Activated effector memory CD4-positive, alpha-beta T cell treated with Interleukin-2 at 50 U/mL for 16 hours (primary cell): ENCODE results near the gene RHOBTB1.
"Not testable (repeated sequence)": the region's sequence is repeated elsewhere in the genome, so short reads cannot be mapped to it uniquely, and the experiment has no call there.

Experiments used
- DNase-seq: peaks from one replicate; pipeline ENCODE4 v3.0.0-alpha.2; 2020

RHOBTB1 gene, protein sequence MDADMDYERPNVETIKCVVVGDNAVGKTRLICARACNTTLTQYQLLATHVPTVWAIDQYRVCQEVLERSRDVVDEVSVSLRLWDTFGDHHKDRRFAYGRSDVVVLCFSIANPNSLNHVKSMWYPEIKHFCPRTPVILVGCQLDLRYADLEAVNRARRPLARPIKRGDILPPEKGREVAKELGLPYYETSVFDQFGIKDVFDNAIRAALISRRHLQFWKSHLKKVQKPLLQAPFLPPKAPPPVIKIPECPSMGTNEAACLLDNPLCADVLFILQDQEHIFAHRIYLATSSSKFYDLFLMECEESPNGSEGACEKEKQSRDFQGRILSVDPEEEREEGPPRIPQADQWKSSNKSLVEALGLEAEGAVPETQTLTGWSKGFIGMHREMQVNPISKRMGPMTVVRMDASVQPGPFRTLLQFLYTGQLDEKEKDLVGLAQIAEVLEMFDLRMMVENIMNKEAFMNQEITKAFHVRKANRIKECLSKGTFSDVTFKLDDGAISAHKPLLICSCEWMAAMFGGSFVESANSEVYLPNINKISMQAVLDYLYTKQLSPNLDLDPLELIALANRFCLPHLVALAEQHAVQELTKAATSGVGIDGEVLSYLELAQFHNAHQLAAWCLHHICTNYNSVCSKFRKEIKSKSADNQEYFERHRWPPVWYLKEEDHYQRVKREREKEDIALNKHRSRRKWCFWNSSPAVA

DNA sequence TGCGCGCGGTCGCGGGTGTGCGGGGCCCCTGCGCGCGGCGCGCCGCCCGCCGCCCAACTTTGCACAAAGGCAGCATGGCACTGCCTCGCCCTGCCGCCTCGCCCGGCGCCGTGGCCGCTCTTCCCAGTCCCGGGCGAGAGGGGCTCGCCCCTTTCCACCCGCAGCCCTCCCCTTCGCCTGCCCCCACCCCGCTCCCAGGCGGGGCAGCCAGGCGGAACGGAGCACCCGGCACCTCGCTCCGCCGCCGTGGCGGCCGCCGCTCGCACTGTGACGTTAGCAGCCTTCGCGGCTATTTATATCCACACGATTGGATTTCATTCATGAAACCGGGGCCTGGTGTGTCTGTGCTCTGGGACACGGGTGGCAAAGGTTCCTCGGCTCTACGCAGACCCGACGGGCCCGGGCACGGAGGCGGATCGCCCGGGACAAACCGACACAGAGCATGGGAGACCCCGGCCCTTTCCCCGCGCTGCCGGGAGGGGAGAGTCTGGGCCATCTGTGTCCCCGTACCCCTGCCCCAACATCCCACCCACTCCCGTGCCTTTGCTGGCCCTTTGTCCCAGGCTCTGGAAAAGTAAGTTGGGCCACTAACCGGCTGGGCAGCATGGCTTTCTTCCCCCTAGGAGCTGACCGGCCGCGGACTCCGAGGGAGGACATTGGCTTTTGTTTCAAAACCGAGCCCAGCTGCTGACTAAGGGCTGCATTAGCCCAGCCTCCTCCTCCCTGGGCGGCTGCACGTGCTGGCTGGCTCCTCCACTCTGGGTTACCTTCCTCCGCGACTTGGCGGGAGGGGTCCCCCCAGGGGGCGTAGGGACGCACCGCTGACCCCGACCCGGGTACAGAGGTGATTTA lies at the start of gene RHOBTB1:
Gene RHOBTB1 (minus strand): TSS at position 128 of the 852 bp plus-strand sequence. CDS start 32,643 bp downstream, outside the sequence.
- DNase-seq, result no peak

- no peak for DNase-seq
Measured at GRCh38 chr10:60992636-60993035, 48.7 kb upstream of the RHOBTB1 start.

DNA sequence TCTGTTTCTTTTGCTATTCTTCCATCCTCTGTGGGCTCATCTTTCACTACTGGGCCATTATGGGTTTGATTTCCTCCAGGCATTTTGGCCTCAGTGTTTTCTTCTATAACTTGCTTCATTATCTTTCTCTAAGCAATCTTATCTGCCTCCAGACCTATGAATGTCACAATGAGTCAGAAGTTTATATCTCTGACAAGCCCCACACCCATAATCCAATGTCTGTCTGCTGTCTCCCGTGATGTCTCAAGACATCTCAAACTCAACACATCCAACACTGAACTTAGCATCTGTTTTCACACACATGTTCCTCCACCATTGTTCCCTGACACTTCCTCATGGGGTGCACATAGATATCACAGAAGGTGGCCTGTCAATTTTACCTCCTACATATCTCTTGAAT lies 46.7 kb upstream of the RHOBTB1 start:
- no peak for DNase-seq

DNA sequence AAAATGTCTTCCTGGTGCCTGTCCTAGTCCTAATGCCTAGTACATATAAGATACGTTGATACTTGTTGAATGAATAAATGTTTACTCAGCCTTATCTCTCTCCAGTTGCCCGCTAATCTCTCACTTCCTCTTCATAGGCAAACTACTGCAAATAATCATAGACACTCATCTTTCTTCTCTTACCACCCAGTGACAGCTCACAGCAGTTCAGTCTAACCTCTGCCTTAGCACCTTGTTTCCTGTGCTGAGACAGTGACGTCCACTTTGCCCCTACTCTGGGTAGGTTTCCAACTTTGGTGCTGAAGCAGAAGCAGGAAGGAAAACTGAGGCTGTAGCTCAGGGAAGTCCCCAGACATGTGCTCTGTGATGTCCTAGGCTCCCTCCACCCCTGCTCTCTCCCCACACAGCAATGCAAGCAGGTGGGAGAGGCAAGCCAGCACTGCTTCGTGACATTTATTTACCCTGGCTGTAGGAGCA lies 45.5 kb upstream of the RHOBTB1 start:
- no peak for DNase-seq

GRCh38 chr10:60986791-60987190 lies 42.8 kb upstream of the RHOBTB1 start:
- no peak for DNase-seq

- no peak for DNase-seq
Measured at GRCh38 chr10:60985951-60986350, 42.0 kb upstream of the RHOBTB1 start.

DNA sequence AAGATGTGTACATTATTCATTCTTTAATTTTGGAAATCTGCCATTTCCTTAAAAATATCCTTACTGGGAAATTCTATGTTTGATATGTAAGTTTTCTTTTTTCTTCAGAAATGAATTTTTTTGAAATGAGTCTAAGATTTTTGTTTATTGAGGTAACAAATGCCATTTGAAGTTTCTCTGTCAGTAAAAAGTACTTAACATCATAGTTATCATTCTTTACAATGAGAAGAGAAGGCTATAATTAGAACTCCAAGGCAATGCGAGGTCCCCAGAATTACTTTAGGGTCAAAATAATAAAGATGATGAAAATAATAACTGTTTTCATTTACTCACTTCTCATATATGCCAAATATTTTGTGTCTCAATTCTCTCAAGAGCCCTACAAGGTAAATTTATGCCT lies 37.0 kb upstream of the RHOBTB1 start:
- DNase-seq, result no peak

DNA sequence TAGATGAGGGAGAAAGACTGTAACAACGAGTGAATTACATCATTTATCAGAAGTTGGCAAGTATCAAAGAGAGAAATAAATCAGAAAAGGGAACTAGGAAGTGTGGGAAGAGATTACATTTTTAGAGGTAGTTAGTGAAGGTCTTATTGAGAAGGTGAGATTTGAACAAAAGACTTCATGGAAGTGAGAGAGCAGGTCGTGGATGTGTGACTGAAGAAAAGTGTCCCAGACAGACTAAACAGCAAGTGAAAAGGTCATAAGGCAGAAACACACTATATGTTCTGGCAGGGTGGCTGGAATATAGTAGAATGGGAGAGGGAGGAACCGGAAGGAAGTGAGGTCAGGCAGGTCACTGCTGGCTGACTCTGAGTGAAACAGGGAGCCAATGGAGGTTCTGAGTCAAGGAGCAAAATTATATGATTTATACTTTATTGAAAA lies 35.7 kb upstream of the RHOBTB1 start:
- no peak for DNase-seq

DNA sequence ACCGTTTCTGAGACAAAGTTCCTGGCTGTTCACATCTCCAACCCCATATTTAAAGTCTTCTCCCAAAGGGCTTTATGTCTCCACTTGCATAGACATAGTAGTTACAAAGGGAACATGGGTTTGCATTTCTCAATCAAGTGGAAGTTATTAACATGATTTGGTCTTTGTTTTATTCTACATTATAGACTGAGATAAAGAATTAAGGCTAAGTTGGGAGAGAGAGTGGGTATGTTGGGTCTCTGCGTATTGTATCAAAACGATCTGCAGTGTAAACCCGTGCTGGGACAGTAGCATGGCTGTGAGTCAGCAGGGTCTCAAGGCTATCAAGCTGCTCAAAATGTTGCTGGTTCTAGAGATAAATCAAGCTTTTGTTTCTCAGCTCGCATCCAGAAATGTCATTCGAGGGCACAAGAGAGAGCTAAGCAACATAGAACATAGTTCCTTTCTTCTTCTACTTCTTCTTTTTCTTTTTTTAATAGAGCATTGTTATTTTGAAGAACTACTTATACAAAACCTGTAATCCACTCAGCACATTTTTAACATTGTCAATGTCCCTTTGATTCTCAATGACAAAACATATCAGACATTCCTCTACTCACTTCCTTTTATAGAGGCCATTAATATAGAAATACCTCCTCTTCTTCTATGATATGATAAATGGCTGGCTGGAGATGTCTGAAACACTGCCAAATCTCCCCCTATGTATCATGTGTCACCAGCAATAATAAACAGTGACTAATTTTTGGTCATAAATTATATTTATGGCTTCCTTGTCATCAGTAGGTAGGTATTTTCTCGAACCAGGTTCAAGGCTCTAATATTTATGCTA lies 34.5 kb upstream of the RHOBTB1 start:
- DNase-seq, result no peak

GRCh38 chr10:60977161-60978122 lies 33.5 kb upstream of the RHOBTB1 start:
- no peak for DNase-seq

- no peak for DNase-seq
Measured at GRCh38 chr10:60976687-60977086, 32.7 kb upstream of the RHOBTB1 start.

GRCh38 chr10:60975716-60976115 lies 31.7 kb upstream of the RHOBTB1 start:
- DNase-seq, result no peak

DNA sequence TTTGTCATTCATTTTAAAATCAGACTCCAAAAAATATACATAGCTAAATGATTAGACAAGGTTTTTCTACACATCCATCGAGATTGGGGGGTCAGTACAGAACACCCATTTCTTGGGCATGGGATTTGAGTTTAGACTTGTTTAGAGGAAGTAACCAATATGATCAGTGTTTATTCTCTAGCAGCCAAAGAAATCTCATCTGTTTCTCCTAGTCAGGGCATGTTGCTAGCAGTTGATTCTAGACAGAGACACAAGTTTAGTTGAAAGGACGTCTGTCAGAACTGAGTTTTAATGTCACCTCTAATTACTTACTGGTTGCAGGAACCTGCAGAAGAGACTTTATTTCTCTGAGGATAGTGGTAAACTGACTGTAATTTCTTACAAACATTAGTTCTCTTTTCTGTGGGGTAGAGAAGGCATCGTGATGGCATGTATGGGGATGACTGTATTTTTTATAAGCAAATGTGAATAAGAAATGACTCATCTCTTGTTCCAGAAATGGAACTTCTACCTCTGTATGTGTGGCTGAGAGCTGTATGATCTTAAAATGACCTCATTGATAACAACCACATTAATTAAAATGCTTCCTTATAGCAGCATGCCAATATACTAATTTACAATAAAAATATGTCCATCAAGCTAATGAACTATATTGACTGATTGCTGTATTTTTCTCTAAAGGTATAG lies 30.6 kb upstream of the RHOBTB1 start:
- DNase-seq, result no peak

DNA sequence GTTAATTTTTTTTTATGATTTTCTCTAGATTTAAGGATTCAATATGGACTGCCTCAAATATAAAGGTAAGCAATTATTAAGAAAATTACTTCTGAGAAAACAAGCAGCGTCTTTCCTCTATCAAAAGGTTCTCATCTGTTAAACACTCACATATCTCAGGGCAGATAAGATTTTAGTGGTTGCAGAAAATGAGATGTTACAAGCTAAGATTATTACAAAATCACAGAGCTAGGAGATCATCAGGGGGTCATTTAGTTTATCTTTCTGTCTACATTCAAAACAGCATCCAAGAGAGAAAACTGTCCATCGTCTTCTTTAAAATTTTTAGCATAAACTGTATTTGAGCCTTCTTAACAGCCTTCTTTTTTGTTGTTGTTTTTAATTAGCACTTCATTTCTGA lies 29.1 kb upstream of the RHOBTB1 start:
- DNase-seq, result no peak

DNA sequence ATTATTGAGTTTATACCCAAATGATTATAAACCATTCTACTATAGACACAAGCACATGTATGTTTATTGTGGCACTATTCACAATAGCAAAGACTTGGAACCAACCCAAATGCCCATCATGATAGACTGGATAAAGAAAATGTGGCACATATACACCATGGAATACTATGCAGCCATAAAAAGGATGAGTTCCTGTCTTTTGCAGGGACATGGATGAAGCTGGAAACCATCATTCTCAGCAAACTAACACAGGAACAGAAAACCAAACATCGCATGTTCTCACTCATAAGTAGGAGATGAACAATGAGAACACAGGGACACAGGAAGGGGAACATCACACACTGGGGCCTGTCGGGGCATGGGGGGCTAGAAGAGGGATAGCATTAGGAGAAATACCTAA lies 28.2 kb upstream of the RHOBTB1 start:
- DNase-seq, result not testable (repeated sequence)

DNA sequence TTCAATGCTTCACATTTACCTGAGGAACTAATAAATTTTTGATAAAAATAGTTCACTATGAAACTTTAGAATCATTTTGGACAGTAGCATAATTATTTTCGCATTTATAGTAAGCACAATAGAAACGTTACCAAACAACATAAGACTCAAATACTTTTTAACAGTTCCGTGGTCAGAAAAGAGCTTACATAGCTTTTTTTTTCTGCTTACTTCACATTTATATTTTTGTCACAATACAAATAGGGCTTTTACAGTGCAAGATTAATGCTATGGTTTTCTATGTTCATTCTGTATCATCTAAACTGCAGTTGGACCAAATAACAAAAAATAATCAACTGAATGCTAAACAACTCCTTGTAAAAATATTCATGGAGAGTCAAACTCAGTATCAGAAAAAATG lies 26.5 kb upstream of the RHOBTB1 start:
- DNase-seq, result no peak

DNA sequence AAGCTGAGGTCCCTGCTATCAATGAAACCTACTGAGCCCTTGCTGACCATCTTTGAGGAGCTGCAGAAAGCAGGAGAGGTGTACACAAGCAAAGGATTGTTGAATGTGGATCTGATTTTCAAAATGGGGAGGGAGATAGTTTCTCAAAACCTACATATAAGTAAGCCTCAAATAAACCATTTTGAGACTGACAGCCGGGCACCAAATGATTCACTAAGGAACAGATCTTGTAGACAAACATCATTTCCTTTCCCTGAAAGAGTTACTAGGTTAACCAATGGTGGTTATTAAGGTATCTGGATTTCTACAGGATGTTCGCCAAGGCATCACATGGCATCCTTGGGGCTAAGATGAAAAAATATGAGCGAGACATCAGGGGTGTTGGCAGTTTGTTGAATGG lies 24.5 kb upstream of the RHOBTB1 start:
- DNase-seq, result no peak

DNA sequence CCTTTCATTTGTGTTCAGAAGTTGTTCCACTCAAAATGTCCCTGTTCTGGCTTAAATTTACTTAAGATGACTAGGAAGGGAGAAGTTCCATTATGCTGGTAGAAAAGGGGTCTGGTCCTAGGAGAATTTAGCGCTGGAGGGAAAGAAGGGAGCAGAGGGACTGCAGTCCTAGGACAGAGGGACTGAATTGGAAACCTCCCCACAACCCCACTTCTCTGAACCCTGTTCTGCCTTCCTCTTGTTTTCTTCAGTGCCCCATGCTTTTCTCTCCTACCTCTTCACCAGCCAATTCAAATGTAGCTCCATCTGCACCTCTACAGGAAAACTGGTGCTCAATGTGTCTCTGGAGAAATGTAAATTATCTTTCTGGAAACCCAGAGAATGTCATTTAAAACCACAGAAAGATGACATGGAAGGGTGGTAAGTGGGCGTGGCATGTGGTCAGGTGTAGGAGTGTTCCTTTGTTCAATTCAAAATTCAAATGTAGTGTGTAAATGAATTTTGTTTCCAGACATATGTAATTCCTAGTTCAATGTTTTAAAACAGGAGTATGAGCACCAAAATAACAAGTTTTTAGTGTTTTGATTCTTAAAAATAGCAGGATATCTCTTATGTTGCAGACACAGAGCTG lies 24.0 kb upstream of the RHOBTB1 start:
- DNase-seq, result no peak

DNA sequence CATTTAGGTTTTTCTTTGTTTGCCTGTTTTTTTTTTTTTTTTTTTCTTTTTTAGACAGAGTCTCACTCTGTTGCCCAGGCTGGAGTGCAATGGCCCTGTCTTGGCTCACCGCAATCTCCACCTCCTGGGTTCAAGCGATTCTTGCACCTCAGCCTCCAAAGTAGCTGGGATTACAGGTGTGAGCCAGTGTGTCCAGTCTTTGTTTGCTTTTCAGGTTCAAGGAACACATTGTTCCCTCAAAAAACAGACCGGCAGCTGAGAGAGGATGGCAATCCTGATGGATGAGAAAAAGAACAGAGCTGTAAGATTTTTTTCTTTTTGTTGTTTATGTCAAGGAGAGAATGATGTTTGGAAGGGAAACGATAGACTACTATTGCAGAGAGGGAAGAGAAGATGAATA lies 23.3 kb upstream of the RHOBTB1 start:
- DNase-seq, result no peak

- no peak for DNase-seq
Measured at GRCh38 chr10:60965696-60966095, 21.7 kb upstream of the RHOBTB1 start.
